ENCODE data around the gene CD300A.

GRCh38 chr17:74472890-74473289, 6.5 kb downstream of the CD300A start:
- TF ChIP-seq RFX5 (IDR thresholded peaks at IDR 0.05; ENCODE audit: low read depth, low read length) = no peak
- TF ChIP-seq SMC3 (IDR thresholded peaks at IDR 0.05; ENCODE audit: low read depth, low read length) = no peak
- TF ChIP-seq BHLHE40 (IDR thresholded peaks at IDR 0.05; ENCODE audit: low read depth, low read length) = no peak
- TF ChIP-seq CEBPB (IDR thresholded peaks at IDR 0.05; ENCODE audit: low read depth, low read length) = no peak
- no peak for TF ChIP-seq RAD21 (IDR thresholded peaks at IDR 0.05; ENCODE audit: low read length)
- TF ChIP-seq FOS (IDR thresholded peaks at IDR 0.05; ENCODE audit: low read depth, low read length) = no peak
- TF ChIP-seq MAFK (IDR thresholded peaks at IDR 0.05; ENCODE audit: low read depth, low read length) = no peak
- no peak for TF ChIP-seq CTCF (conservative IDR thresholded peaks at IDR 0.05; ENCODE audit: low read depth, low read length)
- no peak for TF ChIP-seq POLR2A (IDR thresholded peaks at IDR 0.05; ENCODE audit: low read depth, low read length)
- TF ChIP-seq MXI1 (IDR thresholded peaks at IDR 0.05; ENCODE audit: borderline replicate concordance, low read depth, low read length) = no peak
- TF ChIP-seq RCOR1 (IDR thresholded peaks at IDR 0.05; ENCODE audit: insufficient replicate concordance, low read length) = no peak
- no peak for TF ChIP-seq CHD1 (IDR thresholded peaks at IDR 0.05; ENCODE audit: low read depth, low read length)
- TF ChIP-seq, protein P1, sequence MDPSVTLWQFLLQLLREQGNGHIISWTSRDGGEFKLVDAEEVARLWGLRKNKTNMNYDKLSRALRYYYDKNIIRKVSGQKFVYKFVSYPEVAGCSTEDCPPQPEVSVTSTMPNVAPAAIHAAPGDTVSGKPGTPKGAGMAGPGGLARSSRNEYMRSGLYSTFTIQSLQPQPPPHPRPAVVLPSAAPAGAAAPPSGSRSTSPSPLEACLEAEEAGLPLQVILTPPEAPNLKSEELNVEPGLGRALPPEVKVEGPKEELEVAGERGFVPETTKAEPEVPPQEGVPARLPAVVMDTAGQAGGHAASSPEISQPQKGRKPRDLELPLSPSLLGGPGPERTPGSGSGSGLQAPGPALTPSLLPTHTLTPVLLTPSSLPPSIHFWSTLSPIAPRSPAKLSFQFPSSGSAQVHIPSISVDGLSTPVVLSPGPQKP (IDR thresholded peaks at IDR 0.05; ENCODE audit: borderline replicate concordance, low read depth, low read length) = no peak
- TF ChIP-seq, protein P2, sequence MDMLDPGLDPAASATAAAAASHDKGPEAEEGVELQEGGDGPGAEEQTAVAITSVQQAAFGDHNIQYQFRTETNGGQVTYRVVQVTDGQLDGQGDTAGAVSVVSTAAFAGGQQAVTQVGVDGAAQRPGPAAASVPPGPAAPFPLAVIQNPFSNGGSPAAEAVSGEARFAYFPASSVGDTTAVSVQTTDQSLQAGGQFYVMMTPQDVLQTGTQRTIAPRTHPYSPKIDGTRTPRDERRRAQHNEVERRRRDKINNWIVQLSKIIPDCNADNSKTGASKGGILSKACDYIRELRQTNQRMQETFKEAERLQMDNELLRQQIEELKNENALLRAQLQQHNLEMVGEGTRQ (IDR thresholded peaks at IDR 0.05; ENCODE audit: low read depth, low read length) = no peak

Data from IMR-90 (cell line).